SK-N-SH treated with all-trans-retinoic acid at 6 μM for 48 hours (cell line): ENCODE measurements around the gene REXO1.

Source experiments
- ATAC-seq: fragments of 200-7000 bp; cut with Tn5 transposase; 3 replicates; pipeline ENCODE4 v1.9.1; 2020; ENCODE audit warnings: mild to moderate bottlenecking, moderate library complexity
- ARNTL ChIP-seq: fragments of 450-650 bp; formaldehyde crosslinking; IDR thresholded peaks from 2 replicates; pipeline ENCODE4 v1.5.0; 2020; ENCODE audit warnings: low read depth, mild to moderate bottlenecking, moderate library complexity, borderline replicate concordance
- BACH2 ChIP-seq: fragments of 250-450 bp; sonication (Bioruptor Pico); IDR thresholded peaks from 2 replicates; pipeline ENCODE4 v1.9.0; 2021; ENCODE audit warnings: mild to moderate bottlenecking, borderline replicate concordance
- CREB5 ChIP-seq: fragments of 250-450 bp; sonication (Bioruptor Pico); IDR thresholded peaks from 2 replicates; pipeline ENCODE4 v1.5.1; 2020; ENCODE audit warnings: low read depth, mild to moderate bottlenecking, moderate library complexity
- CSDC2 ChIP-seq: fragments of 250-450 bp; sonication (Bioruptor Pico); IDR thresholded peaks from 2 replicates; pipeline ENCODE4 v1.5.0; 2020; ENCODE audit warnings: mild to moderate bottlenecking, moderate library complexity
- CSRNP3 ChIP-seq: fragments of 250-450 bp; sonication (Bioruptor Pico); IDR thresholded peaks from 2 replicates; pipeline ENCODE4 v1.5.1; 2021; ENCODE audit warnings: mild to moderate bottlenecking, moderate library complexity
- ESRRG ChIP-seq: fragments of 250-450 bp; sonication (Bioruptor Pico); IDR thresholded peaks from 2 replicates; pipeline ENCODE4 v1.6.1; 2021; ENCODE audit warnings: mild to moderate bottlenecking
- GLIS3 ChIP-seq: fragments of 250-450 bp; sonication (Bioruptor Pico); IDR thresholded peaks from 2 replicates; pipeline ENCODE4 v1.5.0; 2020; ENCODE audit warnings: mild to moderate bottlenecking, moderate library complexity
- ISL1 ChIP-seq: fragments of 250-450 bp; sonication (Bioruptor Pico); IDR thresholded peaks from 2 replicates; pipeline ENCODE4 v2.1.2; 2022; ENCODE audit warnings: mild to moderate bottlenecking, moderate library complexity
- OSR1 ChIP-seq: fragments of 250-450 bp; sonication (Bioruptor Pico); IDR thresholded peaks from 2 replicates; pipeline ENCODE4 v1.8.0; 2022; ENCODE audit warnings: moderate library complexity, mild to moderate bottlenecking, inconsistent platforms
- PATZ1 ChIP-seq: fragments of 250-450 bp; sonication (Bioruptor Pico); IDR thresholded peaks from 2 replicates; pipeline ENCODE4 v1.8.0; 2020; ENCODE audit warnings: mild to moderate bottlenecking, moderate library complexity, borderline replicate concordance
- PPARA ChIP-seq: fragments of 250-450 bp; sonication (Bioruptor Pico); IDR thresholded peaks from 2 replicates; pipeline ENCODE4 v1.5.0; 2020; ENCODE audit warnings: mild to moderate bottlenecking, borderline replicate concordance
- RARB ChIP-seq: fragments of 250-450 bp; sonication (Bioruptor Pico); IDR thresholded peaks from 2 replicates; pipeline ENCODE4 v1.8.0; 2021; ENCODE audit warnings: mild to moderate bottlenecking, moderate library complexity
- SNAI2 ChIP-seq: fragments of 250-450 bp; sonication (Bioruptor Pico); IDR thresholded peaks from 2 replicates; pipeline ENCODE4 v1.5.0; 2020; ENCODE audit warnings: mild to moderate bottlenecking, moderate library complexity
- TCF4 ChIP-seq: fragments of 250-450 bp; sonication (Bioruptor Pico); IDR thresholded peaks from 2 replicates; pipeline ENCODE4 v1.8.0; 2021; ENCODE audit warnings: mild to moderate bottlenecking, moderate library complexity, borderline replicate concordance
- TOX ChIP-seq: fragments of 250-450 bp; sonication (Bioruptor Pico); IDR thresholded peaks from 2 replicates; pipeline ENCODE4 v1.8.0; 2021; ENCODE audit warnings: mild to moderate bottlenecking, moderate library complexity, borderline replicate concordance
- TSHZ2 ChIP-seq: fragments of 250-450 bp; sonication (Bioruptor Pico); IDR thresholded peaks from 2 replicates; pipeline ENCODE4 v1.5.0; 2020; ENCODE audit warnings: mild to moderate bottlenecking, moderate library complexity
- ZC3H10 ChIP-seq: fragments of 250-450 bp; sonication (Bioruptor Pico); IDR thresholded peaks from 2 replicates; pipeline ENCODE4 v1.5.1; 2021; ENCODE audit warnings: mild to moderate bottlenecking, moderate library complexity
- ZFP3 ChIP-seq: fragments of 250-450 bp; sonication (Bioruptor Pico); IDR thresholded peaks from 2 replicates; pipeline ENCODE4 v1.5.0; 2020; ENCODE audit warnings: mild to moderate bottlenecking, moderate library complexity
- ZFP30 ChIP-seq: fragments of 450-650 bp; formaldehyde crosslinking; IDR thresholded peaks from 2 replicates; pipeline ENCODE4 v1.5.0; 2022; ENCODE audit warnings: mild to moderate bottlenecking, moderate library complexity
- ZNF565 ChIP-seq: fragments of 450-650 bp; formaldehyde crosslinking; conservative IDR thresholded peaks from 2 replicates; pipeline ENCODE4 v1.5.0; 2020; ENCODE audit warnings: low read depth, mild to moderate bottlenecking, moderate library complexity
- ZNF70 ChIP-seq: fragments of 450-650 bp; formaldehyde crosslinking; IDR thresholded peaks from 2 replicates; pipeline ENCODE4 v1.5.0; 2020; ENCODE audit warnings: mild to moderate bottlenecking, moderate library complexity

The REXO1 gene

GRCh38 chr19:1780272-1780958, 67.9 kb downstream of the REXO1 start:
- TF ChIP-seq CREB5 (CRISPR knock-in tag) (no peak), CSDC2 (no peak), ZNF70 (CRISPR knock-in tag) (no peak), OSR1 (CRISPR knock-in tag) (no peak), CSRNP3 (CRISPR knock-in tag) (no peak), PPARA (no peak), TSHZ2 (CRISPR knock-in tag) (no peak), SNAI2 (CRISPR knock-in tag) (no peak), GLIS3 (no peak), ZNF565 (CRISPR knock-in tag) (no peak), BACH2 (CRISPR knock-in tag) (no peak), ISL1 (CRISPR knock-in tag) (no peak), PATZ1 (CRISPR knock-in tag) (no peak), ARNTL (CRISPR knock-in tag) (no peak), TOX (CRISPR knock-in tag) (no peak), ZC3H10 (CRISPR knock-in tag) (no peak), ESRRG (CRISPR knock-in tag) (no peak), RARB (CRISPR knock-in tag) (no peak), ZFP30 (CRISPR knock-in tag) (no peak)
- peak; percentile 62 for ATAC-seq

GRCh38 chr19:1779574-1779973, 68.7 kb downstream of the REXO1 start:
- ATAC-seq = no peak
- no peak for TF ChIP-seq ZFP30 (CRISPR knock-in tag)
- no peak for TF ChIP-seq ZFP3
- no peak for TF ChIP-seq ZNF565 (CRISPR knock-in tag)
- TF ChIP-seq ZNF70 (CRISPR knock-in tag) = no peak
- TF ChIP-seq ZC3H10 (CRISPR knock-in tag) = no peak
- no peak for TF ChIP-seq RARB (CRISPR knock-in tag)
- no peak for TF ChIP-seq TCF4 (CRISPR knock-in tag)

- ATAC-seq = no peak
- TF ChIP-seq ESRRG (CRISPR knock-in tag) (no peak), ZNF565 (CRISPR knock-in tag) (no peak), PPARA (no peak), GLIS3 (no peak), RARB (CRISPR knock-in tag) (no peak)
These were observed 71.1 kb downstream of the REXO1 start for GRCh38 chr19:1777149-1777548.

- no peak for ATAC-seq
- TF ChIP-seq SNAI2 (CRISPR knock-in tag) = no peak
These were observed 71.6 kb downstream of the REXO1 start for GRCh38 chr19:1776606-1777147.
